Mucosa of descending colon (tissue), 3 donors: Measurements from ENCODE around the gene TMEM62. TPM values are rescaled to one million over a fixed set of nuclear protein-coding genes. Genes with fewer than 3 reads are reported as not detected.

Source experiments
- ATAC-seq: fragments of 200-7000 bp; cut with Tn5 transposase; one replicate; pipeline ENCODE4 v1.9.1; 2020; ENCODE audit warnings: mild to moderate bottlenecking, moderate library complexity
- DNase-seq, 3 donors: peaks; one replicate each; pipeline ENCODE4 v3.0.0-alpha.2; 2020
- H3K36me3 ChIP-seq: fragments of 200-600 bp; one replicate; pipeline ENCODE4 v1.8.0; 2021; ENCODE audit warnings: low read depth, mild to moderate bottlenecking
- H3K4me1 ChIP-seq: fragments of 200-600 bp; one replicate; pipeline ENCODE4 v1.8.0; 2021; ENCODE audit warnings: low read depth, mild to moderate bottlenecking
- H3K4me3 ChIP-seq: fragments of 200-600 bp; one replicate; pipeline ENCODE4 v1.8.0; 2021; ENCODE audit warnings: mild to moderate bottlenecking
- H3K9me3 ChIP-seq: fragments of 200-600 bp; one replicate; pipeline ENCODE4 v1.8.0; 2021; ENCODE audit warnings: mild to moderate bottlenecking
- intact Hi-C, 2 donors: fragments of 100-400 bp; cut with DNase I in 1 of 2; cut with micrococcal nuclease in 1 of 2; formaldehyde crosslinking; loops; one replicate each; pipeline versions ENCODE4 v1.11.0 to v1.11.1; 2022; cut with DNase I, micrococcal nuclease
- total RNA-seq, 3 donors: library from RNA; stranded (reverse); fragmentation: NEBNext Ultra II Directional in 2 of 3; extraction: Animal tissue kit (Norgen Biotek cat#: 25700) in 2 of 3; gene quantifications; one replicate each; pipeline versions ENCODE4 v1.2.1 to v1.2.4, GENCODE V29; 2021 to 2023
- TF ChIP-seq, protein P1 (sequence below): fragments of 200-600 bp; IDR thresholded peaks from one replicate; pipeline ENCODE4 v1.8.0; 2022; ENCODE audit warnings: antibody characterized with exemption, mild to moderate bottlenecking
- donor health status: DM: no; HTN: no; CAD: no; lungs with moderate emphysema.
- donor health status: DM: no; HTN: no; CAD: no.
- donor health status: DM: no; HTN: yes; CAD: no.

The TMEM62 gene
- total RNA-seq, 3 donors from 2014 or later = 26.8 to 43.7 (median 34.9) TPM

- intact Hi-C loops = no loop called here
- TF ChIP-seq, protein P1, sequence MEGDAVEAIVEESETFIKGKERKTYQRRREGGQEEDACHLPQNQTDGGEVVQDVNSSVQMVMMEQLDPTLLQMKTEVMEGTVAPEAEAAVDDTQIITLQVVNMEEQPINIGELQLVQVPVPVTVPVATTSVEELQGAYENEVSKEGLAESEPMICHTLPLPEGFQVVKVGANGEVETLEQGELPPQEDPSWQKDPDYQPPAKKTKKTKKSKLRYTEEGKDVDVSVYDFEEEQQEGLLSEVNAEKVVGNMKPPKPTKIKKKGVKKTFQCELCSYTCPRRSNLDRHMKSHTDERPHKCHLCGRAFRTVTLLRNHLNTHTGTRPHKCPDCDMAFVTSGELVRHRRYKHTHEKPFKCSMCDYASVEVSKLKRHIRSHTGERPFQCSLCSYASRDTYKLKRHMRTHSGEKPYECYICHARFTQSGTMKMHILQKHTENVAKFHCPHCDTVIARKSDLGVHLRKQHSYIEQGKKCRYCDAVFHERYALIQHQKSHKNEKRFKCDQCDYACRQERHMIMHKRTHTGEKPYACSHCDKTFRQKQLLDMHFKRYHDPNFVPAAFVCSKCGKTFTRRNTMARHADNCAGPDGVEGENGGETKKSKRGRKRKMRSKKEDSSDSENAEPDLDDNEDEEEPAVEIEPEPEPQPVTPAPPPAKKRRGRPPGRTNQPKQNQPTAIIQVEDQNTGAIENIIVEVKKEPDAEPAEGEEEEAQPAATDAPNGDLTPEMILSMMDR = no peak
- DNase-seq (no peak), ATAC-seq (no peak)
- Histone ChIP-seq H3K4me3 (no peak overlapping the region), H3K4me1 (peaks cover 3% of the 10 kb centered on the region), H3K36me3 (no peaks in the 10 kb centered on the region), H3K9me3 (no peaks in the 10 kb centered on the region)
Observed at GRCh38 chr15:43094416-43095030, 38.9 kb upstream of the TMEM62 start.

DNA sequence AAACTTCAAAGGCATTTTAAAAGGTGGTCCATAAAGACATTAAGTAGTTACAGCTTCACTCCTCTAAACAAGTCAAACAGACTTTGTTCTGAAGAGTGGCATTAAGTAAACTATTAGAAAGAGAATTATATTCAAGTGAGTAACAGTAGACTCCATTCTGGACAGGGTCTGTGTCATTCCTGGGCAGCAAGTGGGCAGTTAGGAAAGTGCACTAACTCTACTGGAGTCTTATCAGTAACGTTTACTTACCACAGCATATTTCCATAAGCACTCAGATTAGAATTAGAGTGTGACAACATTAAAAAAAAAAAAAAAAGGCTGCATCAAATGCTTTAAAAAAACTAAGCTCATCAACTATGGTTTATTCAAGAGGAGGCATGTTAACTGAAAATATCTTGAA, 38.1 kb upstream of the TMEM62 start:
- DNase-seq (no peak), ATAC-seq (no peak)
- no peak overlapping the region for H3K4me3 ChIP-seq
- no peaks in the 10 kb centered on the region for H3K36me3 ChIP-seq
- intact Hi-C loops = no loop called here
- no peaks in the 10 kb centered on the region for H3K9me3 ChIP-seq
- peaks cover 3% of the 10 kb centered on the region for H3K4me1 ChIP-seq
- TF ChIP-seq, protein P1 = no peak

- DNase-seq (no peak), ATAC-seq (no peak)
- H3K36me3 ChIP-seq = no peaks in the 10 kb centered on the region
- H3K9me3 ChIP-seq = no peaks in the 10 kb centered on the region
- peaks cover 3% of the 10 kb centered on the region for H3K4me1 ChIP-seq
- TF ChIP-seq, protein P1 = no peak
- no peak overlapping the region for H3K4me3 ChIP-seq
- intact Hi-C loops = no loop called here
Observed at GRCh38 chr15:43095708-43096347, 37.6 kb upstream of the TMEM62 start.

DNA sequence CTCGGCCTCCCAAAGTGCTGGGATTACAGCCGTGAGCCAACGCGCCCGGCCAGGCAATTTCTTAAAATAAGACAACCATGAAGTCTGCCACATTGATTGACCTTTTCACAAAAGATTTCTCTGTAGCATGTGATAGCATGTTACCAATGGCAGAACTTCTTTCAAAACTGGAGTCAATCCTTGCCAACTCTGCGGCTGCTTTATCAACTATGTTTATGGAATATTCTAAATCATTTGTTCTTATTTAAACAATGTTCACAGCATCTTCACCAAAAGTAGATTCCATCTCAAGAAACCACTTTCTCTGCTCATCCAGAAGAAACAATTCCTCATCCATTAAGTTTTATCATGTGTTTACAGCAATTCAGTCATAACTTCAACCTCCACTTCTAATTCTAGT, 37.0 kb upstream of the TMEM62 start:
- Histone ChIP-seq H3K9me3 (no peaks in the 10 kb centered on the region), H3K36me3 (no peaks in the 10 kb centered on the region), H3K4me1 (peaks cover 3% of the 10 kb centered on the region), H3K4me3 (no peak overlapping the region)
- intact Hi-C loops = no loop called here
- TF ChIP-seq, protein P1 = no peak
- DNase-seq = no peak
- no peak for ATAC-seq

DNA sequence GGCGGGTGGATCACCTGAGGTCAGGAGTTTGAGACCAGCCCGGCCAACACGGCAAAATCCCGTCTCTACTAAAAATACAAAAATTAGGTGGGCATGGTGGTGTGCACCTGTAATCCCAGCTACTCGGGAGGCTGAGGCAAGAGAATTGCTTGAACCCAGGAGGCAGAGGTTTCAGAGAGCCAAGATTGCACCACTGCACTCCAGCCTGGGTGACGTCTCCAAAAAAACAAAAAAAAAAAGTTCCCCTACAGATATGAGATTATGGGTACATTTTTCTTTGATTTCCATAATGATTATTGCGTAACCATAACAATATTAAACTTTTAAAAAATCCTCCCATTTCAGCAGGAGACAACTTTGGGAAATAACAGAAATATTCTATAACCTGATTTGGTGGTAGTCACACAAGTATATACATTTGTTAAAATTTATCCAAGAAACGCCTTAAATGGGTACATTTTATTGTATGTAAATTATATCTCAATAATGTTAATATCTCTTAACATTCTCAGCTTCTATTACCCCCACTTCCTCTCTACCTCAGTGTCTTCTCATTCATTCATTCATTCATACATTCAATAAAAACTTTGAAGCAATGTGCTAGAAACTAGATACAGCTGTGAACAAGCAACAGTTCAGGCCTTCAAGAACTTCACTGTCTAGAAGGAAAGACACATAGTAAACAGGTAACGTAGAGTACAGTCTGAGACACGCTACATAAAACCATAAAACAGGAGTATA, 34.1 kb upstream of the TMEM62 start:
- no peak for DNase-seq
- no peaks in the 10 kb centered on the region for H3K9me3 ChIP-seq
- no peak for ATAC-seq
- peaks cover 3% of the 10 kb centered on the region for H3K4me1 ChIP-seq
- no peaks in the 10 kb centered on the region for H3K36me3 ChIP-seq
- H3K4me3 ChIP-seq = no peak overlapping the region
- TF ChIP-seq, protein P1 = no peak
- intact Hi-C loops = no loop called here
